Pancreas (tissue), 10 donors: ENCODE data around the gene TAMALIN. TPM values are rescaled to one million over a fixed set of nuclear protein-coding genes. Genes with fewer than 3 reads are reported as not detected.

Source experiments
- ATAC-seq, 4 donors: fragments of 200-7000 bp; cut with Tn5 transposase; one replicate each; pipeline versions ENCODE4 v1.8.0 to v1.9.1; 2020; ENCODE audit warnings: mild to moderate bottlenecking in 4 of 4, moderate library complexity in 4 of 4
- DNase-seq, 6 donors: peaks; one replicate each; pipeline ENCODE4 v3.0.0-alpha.2; 2020
- FAIRE-seq: peaks from 2 replicates; lab custom pipeline; 2012; peaks lifted over from hg19 to GRCh38; lab: Jason Lieb, UNC
- H3K27ac ChIP-seq, 4 donors: fragments of 200-600 bp; sonication (generic); 1 replicate in 3 of 4; 2 replicates in 1 of 4; pipeline versions ENCODE4 v1.5.0 to v1.8.0; 2020
- H3K27me3 ChIP-seq, 4 donors: fragments of 200-600 bp; one replicate each; pipeline ENCODE4 v1.8.0; 2021
- H3K36me3 ChIP-seq, 3 donors: fragments of 200-600 bp; sonication (generic) in 1 of 3; one replicate each; pipeline versions ENCODE4 v1.5.0 to v1.8.0; 2020 to 2021
- H3K4me1 ChIP-seq, 3 donors: fragments of 200-600 bp; one replicate each; pipeline ENCODE4 v1.8.0; 2021
- H3K4me3 ChIP-seq, 4 donors: fragments of 200-600 bp; sonication (generic) in 2 of 4; one replicate each; pipeline versions ENCODE4 v1.5.0 to v1.8.0; 2020 to 2021
- H3K9me3 ChIP-seq, 4 donors: fragments of 200-600 bp; one replicate each; pipeline ENCODE4 v1.8.0; 2021
- WGBS, 2 donors: extraction: QIAGEN DNeasy Blood & Tissue Kit; methylation state at CpG; one replicate each; pipeline ENCODE4 v1.1.7; 2013; 5-methylcytosine and 5-hydroxymethylcytosine counted together
- intact Hi-C, 3 donors: fragments of 100-400 bp; cut with DNase I; formaldehyde crosslinking; loops; one replicate each; pipeline versions ENCODE4 v1.11.1 to v1.14.2; 2022
- polyA plus RNA-seq, 2 donors: library from polyadenylated mRNA; stranded (reverse); fragments of 200-250 nt; gene quantifications; one replicate each; pipeline ENCODE4 v1.2.3, GENCODE V29; 2013
- total RNA-seq, 6 donors: library from RNA; stranded (reverse); fragmentation: NEBNext Ultra II Directional in 4 of 6; extraction: Animal tissue kit (Norgen Biotek cat#: 25700) in 4 of 6; gene quantifications; one replicate each; pipeline versions ENCODE4 v1.2.1 to v1.2.4, GENCODE V29; 2021 to 2023
- TF ChIP-seq, protein P1 (sequence below), 4 donors: fragments of 200-600 bp; sonication (generic) in 3 of 4; IDR thresholded peaks; one replicate each; pipeline versions ENCODE4 v1.5.0 to v1.8.0; 2021; ENCODE audit warnings: antibody characterized with exemption in 4 of 4
- donor health status: healthy with polysubstance abuse.
- donor health status: DM: no; HTN: no; CAD: no; lungs with moderate emphysema.
- donor health status: DM: no; HTN: no; CAD: no.
- donor health status: control.
- donor health status: control.
- donor health status: Bipolar disorder and iron deficiency.
- donor health status: DM: yes; HTN: yes; CAD: no.
- donor health status: DM: no; HTN: no; CAD: no.
- donor health status: DM: no; HTN: no; CAD: no.
- donor health status: DM: yes; HTN: yes; CAD: no.

Gene TAMALIN
- total and polyA plus RNA-seq, 8 donors: 7.1 to 51.6 (median 13.6) TPM

DNA sequence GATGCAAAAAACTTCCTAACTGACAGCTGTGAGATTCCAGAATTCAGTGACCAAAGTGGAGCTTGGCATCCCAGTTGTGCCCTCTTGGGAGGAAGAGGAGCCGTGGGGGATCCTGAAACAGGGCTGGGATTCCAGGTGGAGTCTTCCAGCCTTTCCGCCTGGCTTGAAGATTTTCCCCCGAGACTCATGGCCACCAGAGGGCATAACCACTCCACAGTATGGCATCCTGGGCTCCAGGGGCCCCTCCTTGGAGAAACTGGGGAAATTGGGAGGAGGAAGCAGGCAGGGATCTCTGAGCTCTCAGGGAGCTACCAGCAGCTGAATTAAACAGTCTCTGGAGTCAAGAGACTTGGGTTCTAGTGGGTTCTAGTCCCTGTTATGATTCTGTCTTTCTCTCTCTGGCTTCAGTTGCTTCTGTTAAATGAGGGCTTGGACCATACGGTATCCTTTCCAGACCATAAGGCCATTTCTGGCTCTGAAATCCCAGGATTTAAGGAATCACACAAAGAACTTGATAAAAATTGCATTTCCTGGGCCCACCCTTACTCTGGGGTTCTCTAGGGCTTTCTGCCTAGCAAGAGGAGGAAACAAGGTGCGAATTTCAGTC is 2.6 kb upstream of the TAMALIN start:
- Histone ChIP-seq H3K27me3 (no peaks in the 10 kb centered on the region), H3K4me3 (no peak overlapping the region), H3K4me1 (peaks cover 0 to 3% (median 0%) of the 10 kb centered on the region in 3 donors), H3K36me3 (no peaks in the 10 kb centered on the region), H3K9me3 (no peaks in the 10 kb centered on the region), H3K27ac (peak overlapping the region in 1 of 4 donors; percentile 12)
- no peak for FAIRE-seq
- intact Hi-C loops: no loop called here
- DNase-seq: peak in 4 of 6 donors; percentile 51 to 75 (median 64)
- ATAC-seq: peak; percentile 29 to 76 (median 66)
- TF ChIP-seq, protein P1, sequence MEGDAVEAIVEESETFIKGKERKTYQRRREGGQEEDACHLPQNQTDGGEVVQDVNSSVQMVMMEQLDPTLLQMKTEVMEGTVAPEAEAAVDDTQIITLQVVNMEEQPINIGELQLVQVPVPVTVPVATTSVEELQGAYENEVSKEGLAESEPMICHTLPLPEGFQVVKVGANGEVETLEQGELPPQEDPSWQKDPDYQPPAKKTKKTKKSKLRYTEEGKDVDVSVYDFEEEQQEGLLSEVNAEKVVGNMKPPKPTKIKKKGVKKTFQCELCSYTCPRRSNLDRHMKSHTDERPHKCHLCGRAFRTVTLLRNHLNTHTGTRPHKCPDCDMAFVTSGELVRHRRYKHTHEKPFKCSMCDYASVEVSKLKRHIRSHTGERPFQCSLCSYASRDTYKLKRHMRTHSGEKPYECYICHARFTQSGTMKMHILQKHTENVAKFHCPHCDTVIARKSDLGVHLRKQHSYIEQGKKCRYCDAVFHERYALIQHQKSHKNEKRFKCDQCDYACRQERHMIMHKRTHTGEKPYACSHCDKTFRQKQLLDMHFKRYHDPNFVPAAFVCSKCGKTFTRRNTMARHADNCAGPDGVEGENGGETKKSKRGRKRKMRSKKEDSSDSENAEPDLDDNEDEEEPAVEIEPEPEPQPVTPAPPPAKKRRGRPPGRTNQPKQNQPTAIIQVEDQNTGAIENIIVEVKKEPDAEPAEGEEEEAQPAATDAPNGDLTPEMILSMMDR (IDR thresholded peaks at IDR 0.05): peak; percentile 37 to 59 (median 52)
- WGBS, 2 donors: 41 to 46% methylated on average over 5 of the region's 5 CpGs

DNA sequence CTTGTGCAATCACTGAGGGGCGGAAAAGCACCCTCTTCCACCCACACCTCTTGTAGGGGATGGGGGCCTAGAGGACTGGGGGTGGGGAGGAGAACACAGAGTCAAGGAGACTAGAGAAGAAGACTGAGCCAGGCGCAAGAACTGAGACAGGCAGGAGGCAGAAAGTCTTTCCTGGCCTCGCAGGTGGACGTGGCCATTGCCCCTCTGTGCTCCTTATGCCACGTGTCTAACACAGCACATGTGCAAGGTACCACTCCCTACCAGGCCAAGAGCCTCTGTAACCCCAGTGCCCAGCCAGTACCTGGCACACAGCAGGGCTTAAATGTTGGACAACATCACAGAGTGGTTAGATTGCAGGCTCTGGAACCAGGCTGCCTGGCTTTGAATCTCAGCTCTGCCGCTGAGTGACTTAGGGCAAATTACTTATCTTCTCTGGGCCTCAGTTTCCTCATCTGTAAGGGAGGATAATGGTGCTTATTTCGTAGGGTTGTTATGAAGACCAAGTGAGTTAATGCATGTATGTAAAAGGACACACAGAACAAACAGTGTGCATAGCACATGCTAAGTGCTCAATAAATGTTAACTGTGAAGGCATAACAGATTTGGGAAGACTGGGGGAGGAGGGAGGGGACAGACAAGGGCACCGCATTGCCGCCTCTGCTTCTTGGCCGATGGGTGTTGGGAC is 1.4 kb upstream of the TAMALIN start:
- H3K4me3 ChIP-seq: no peak overlapping the region
- H3K4me1 ChIP-seq: peaks cover 0 to 3% (median 0%) of the 10 kb centered on the region in 3 donors
- no peaks in the 10 kb centered on the region for H3K36me3 ChIP-seq
- WGBS, 2 donors: 79 to 89% methylated on average over 10 of the region's 10 CpGs
- intact Hi-C loops: no loop called here
- DNase-seq (peak in 2 of 6 donors; percentile 12 to 27), ATAC-seq (no peak), FAIRE-seq (no peak)
- H3K9me3 ChIP-seq: no peaks in the 10 kb centered on the region
- TF ChIP-seq, protein P1 (IDR thresholded peaks at IDR 0.05): no peak
- H3K27me3 ChIP-seq: no peaks in the 10 kb centered on the region
- no peak overlapping the region for H3K27ac ChIP-seq

DNA sequence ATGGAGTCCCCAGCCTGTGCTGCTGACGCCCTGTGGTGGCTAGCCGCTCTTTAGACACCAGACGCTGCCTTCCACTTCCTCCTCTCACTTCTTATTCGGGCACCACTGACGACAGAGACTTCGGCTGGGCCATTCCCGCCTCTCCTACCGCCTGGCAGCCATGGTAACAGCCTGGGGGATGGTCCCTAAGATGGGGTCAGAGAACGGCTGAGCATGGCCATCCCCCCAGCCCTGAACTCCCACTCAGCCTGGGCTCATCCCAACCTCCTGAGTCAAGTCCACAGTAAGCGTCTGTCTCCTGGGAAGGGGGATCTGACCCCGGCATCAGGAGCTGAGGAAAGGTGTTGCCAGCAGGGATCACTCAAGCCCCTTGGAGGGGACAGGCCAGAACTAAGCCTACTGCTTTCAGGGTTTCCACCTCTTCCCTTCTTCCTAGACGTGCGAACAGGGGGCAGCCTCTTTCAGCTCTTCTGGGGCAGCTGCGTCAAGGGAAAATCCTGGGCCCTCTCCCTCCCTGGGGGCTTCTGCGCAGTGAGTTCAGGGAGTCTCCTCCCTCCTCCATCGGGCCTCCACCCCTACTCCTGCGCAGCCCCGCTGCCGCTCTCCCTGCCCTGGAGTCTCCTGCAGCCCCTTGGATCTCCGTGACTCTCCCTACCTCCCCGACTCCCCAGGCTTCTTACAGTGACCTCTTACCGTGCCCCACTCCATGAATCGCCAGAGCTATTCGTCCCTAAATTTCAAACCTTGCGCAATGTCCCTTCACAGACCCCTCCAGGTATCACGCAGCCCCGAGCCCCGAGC is 643 bp upstream of the TAMALIN start:
- Histone ChIP-seq H3K4me3 (peak overlapping the region; percentile 54 to 74 (median 65)), H3K9me3 (no peaks in the 10 kb centered on the region), H3K4me1 (peaks cover 0 to 7% (median 0%) of the 10 kb centered on the region in 3 donors), H3K36me3 (peaks cover 0 to 1% (median 0%) of the 10 kb centered on the region in 3 donors), H3K27me3 (no peaks in the 10 kb centered on the region), H3K27ac (peak overlapping the region in 2 of 4 donors; percentile 59 to 71)
- 37 to 39% methylated on average over 26 to 28 of the region's 28 CpGs for WGBS, 2 donors
- FAIRE-seq (no peak), ATAC-seq (peak; percentile 6 to 34 (median 22)), DNase-seq (peak in 3 of 6 donors; percentile 23 to 67 (median 60))
- intact Hi-C loops: no loop called here
- TF ChIP-seq, protein P1 (IDR thresholded peaks at IDR 0.05): no peak

DNA sequence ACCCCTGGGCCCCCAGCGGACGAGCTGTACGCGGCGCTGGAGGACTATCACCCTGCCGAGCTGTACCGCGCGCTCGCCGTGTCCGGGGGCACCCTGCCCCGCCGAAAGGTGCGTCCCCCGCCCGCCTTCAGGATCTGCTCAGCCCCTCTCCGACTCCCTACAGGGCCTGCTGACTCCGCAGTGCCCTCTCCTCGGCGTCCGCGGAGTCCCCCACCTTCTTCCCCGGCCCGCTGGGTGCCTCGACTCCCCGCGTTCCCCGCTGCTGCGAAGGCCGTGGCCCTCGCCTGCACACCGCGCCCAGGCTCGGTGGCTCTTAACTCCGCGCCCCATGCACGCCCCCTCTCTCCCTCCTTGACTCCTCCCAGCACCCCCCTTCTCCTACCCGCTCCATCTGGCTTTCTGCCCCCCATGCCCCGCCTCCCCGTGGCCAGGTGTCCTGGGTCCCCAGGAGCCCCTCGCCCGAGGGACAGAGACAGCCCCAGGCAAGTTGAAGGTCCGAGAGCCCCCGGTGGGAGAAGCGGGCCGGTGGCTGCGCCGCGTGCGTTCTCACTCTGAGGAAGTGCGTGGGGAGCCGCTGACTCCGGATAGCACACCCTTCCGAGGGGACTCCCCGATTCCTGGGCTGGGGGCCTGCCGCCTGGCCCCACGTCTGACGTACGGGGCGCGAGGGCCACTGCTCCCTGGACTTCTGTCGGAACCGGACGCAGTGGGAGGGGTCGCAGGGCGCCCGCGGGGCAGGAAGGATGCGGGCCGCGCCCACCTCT is 594 bp downstream of the TAMALIN start:
- WGBS, 2 donors: 24 to 29% methylated on average over 71 to 72 of the region's 72 CpGs
- peak in 3 of 6 donors; percentile 35 to 75 (median 58) for DNase-seq
- peak; percentile 13 to 46 (median 21) for ATAC-seq
- Histone ChIP-seq H3K4me1 (peaks cover 0 to 7% (median 0%) of the 10 kb centered on the region in 3 donors), H3K27ac (peak overlapping the region; percentile 59 to 76 (median 68)), H3K4me3 (peak overlapping the region; percentile 54 to 74 (median 65)), H3K27me3 (no peaks in the 10 kb centered on the region), H3K9me3 (no peaks in the 10 kb centered on the region), H3K36me3 (peaks cover 0 to 3% (median 0%) of the 10 kb centered on the region in 3 donors)
- intact Hi-C loops: no loop called here
- no peak for FAIRE-seq
- TF ChIP-seq, protein P1 (IDR thresholded peaks at IDR 0.05): no peak
